MCF 10A (cell line): ENCODE data around the gene IVNS1ABP. TPM values are rescaled to one million over a fixed set of nuclear protein-coding genes. Genes with fewer than 3 reads are reported as not detected.
"Not testable (repeated sequence)": the region's sequence is repeated elsewhere in the genome, so short reads cannot be mapped to it uniquely, and the experiment has no call there.

Experiments used
- BruUV-seq: library from RNA; stranded (reverse); fragments of 400-500 nt; replicated peaks from 2 replicates; lab custom pipeline; 2021; lab: Mats Ljungman, UMichigan
- CTCF ChIA-PET: fragments of 300-600 bp; sonication (Branson Sonifier 250); formaldehyde crosslinking; extraction: SDS; loops from one replicate; lab custom pipeline; 2021; ENCODE audit warnings: antibody characterized with exemption, inconsistent platforms; lab: Yijun Ruan, JAX
- POLR2A ChIA-PET: fragments of 300-600, 350-650 bp; sonication (Branson Sonifier 250); formaldehyde crosslinking; extraction: SDS; loops from one replicate; lab custom pipeline; 2020; ENCODE audit warnings: antibody characterized with exemption, inconsistent platforms; lab: Yijun Ruan, JAX
- DNase-seq: peaks from one replicate; pipeline ENCODE4 v3.0.0-alpha.2; 2018; ENCODE audit not compliant: unreplicated experiment
- H3K27ac Mint-ChIP-seq: one replicate; pipeline ENCODE4 v1.8.0; 2022; ENCODE audit warnings: mild to moderate bottlenecking, low read depth, mixed read lengths; ENCODE audit not compliant: unreplicated experiment
- H3K27me3 Mint-ChIP-seq: one replicate; pipeline ENCODE4 v1.8.0; 2022; ENCODE audit warnings: mixed read lengths; ENCODE audit not compliant: insufficient read depth, unreplicated experiment
- H3K36me3 Mint-ChIP-seq: one replicate; pipeline ENCODE4 v1.8.0; 2022; ENCODE audit warnings: mild to moderate bottlenecking, moderate library complexity, mixed read lengths; ENCODE audit not compliant: insufficient read depth, unreplicated experiment
- H3K4me1 Mint-ChIP-seq: one replicate; pipeline ENCODE4 v1.8.0; 2022; ENCODE audit warnings: mixed read lengths; ENCODE audit not compliant: insufficient read depth, unreplicated experiment
- H3K4me3 Mint-ChIP-seq: one replicate; pipeline ENCODE4 v1.8.0; 2022; ENCODE audit warnings: mild to moderate bottlenecking, moderate library complexity, mixed read lengths; ENCODE audit not compliant: unreplicated experiment
- H3K9me3 Mint-ChIP-seq: one replicate; pipeline ENCODE4 v1.8.0; 2022; ENCODE audit warnings: mixed read lengths; ENCODE audit not compliant: unreplicated experiment
- intact Hi-C: fragments of 100-400 bp; cut with micrococcal nuclease; formaldehyde crosslinking; loops from 2 replicates; pipeline ENCODE4 v1.14.1; 2022
- total RNA-seq: library from RNA; stranded (reverse); gene quantifications from 2 replicates; pipeline ENCODE4 v1.2.3, GENCODE V29; 2022
- TF ChIP-seq, protein P1 (sequence below): fragments of 200-600 bp; IDR thresholded peaks from one replicate; pipeline ENCODE4 v1.8.0; 2022; ENCODE audit warnings: antibody characterized with exemption, mild to moderate bottlenecking; ENCODE audit not compliant: unreplicated experiment

IVNS1ABP gene
- total RNA-seq, 1 experiment from 2014 or later, result 92.0 TPM

DNA sequence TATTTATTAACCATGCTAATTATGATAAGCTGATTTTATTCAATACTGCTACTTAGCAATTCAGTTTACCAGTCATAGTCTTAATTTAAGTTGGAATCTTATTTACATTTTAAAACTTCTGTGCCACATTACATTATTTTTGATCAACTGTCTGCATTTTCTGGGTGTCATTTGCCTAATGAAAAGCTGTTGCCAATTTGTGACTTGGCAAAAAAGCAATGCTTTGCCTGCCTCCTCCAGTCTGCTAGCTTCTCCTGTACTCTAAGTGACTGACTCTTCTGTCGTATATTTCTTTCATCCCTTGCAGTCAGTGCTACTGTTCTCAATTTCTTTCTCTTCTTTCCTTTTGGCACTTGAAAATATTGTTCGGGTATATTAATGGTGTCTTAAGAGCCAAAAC lies 5.6 kb upstream of the IVNS1ABP start:
- H3K4me3 Mint-ChIP-seq, result no peak overlapping the region
- no peak overlapping the region for H3K27ac Mint-ChIP-seq
- no peaks in the 10 kb centered on the region for H3K36me3 Mint-ChIP-seq
- CTCF ChIA-PET, result interaction anchor here (0.7 to 0.9 kb wide), 2 partner anchors 261 to 347 kb away, joined by 3 read pairs; no protein-coding TSS in a partner anchor
- DNase-seq, result no peak
- intact Hi-C loops, result no loop called here
- peaks cover 9% of the 10 kb centered on the region for H3K9me3 Mint-ChIP-seq
- no peaks in the 10 kb centered on the region for H3K27me3 Mint-ChIP-seq
- BruUV-seq, result no TSS peak
- POLR2A ChIA-PET, result interaction anchor here (0.6 to 1.7 kb wide), 3 partner anchors 10 to 356 kb away, joined by 3 to 4 read pairs (median 4); no protein-coding TSS in a partner anchor
- TF ChIP-seq, protein P1, sequence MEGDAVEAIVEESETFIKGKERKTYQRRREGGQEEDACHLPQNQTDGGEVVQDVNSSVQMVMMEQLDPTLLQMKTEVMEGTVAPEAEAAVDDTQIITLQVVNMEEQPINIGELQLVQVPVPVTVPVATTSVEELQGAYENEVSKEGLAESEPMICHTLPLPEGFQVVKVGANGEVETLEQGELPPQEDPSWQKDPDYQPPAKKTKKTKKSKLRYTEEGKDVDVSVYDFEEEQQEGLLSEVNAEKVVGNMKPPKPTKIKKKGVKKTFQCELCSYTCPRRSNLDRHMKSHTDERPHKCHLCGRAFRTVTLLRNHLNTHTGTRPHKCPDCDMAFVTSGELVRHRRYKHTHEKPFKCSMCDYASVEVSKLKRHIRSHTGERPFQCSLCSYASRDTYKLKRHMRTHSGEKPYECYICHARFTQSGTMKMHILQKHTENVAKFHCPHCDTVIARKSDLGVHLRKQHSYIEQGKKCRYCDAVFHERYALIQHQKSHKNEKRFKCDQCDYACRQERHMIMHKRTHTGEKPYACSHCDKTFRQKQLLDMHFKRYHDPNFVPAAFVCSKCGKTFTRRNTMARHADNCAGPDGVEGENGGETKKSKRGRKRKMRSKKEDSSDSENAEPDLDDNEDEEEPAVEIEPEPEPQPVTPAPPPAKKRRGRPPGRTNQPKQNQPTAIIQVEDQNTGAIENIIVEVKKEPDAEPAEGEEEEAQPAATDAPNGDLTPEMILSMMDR, result no peak
- peaks cover 7% of the 10 kb centered on the region for H3K4me1 Mint-ChIP-seq

- H3K36me3 Mint-ChIP-seq, H3K27me3 Mint-ChIP-seq, H3K4me3 Mint-ChIP-seq, H3K9me3 Mint-ChIP-seq, BruUV-seq, H3K4me1 Mint-ChIP-seq, DNase-seq, H3K27ac Mint-ChIP-seq, intact Hi-C loops: not testable (repeated sequence)
- ChIA-PET CTCF (interaction anchor here (0.7 kb wide), 1 partner anchor 260 kb away, joined by 3 read pairs; no protein-coding TSS in a partner anchor), POLR2A (interaction anchor here (0.6 kb wide), 1 partner anchor 357 kb away, joined by 4 read pairs; no protein-coding TSS in a partner anchor)
Observed at GRCh38 chr1:185321653-185322221, 4.7 kb upstream of the IVNS1ABP start.

GRCh38 chr1:185321104-185321503 lies 4.1 kb upstream of the IVNS1ABP start:
- H3K36me3 Mint-ChIP-seq, POLR2A ChIA-PET, BruUV-seq, H3K27ac Mint-ChIP-seq, H3K9me3 Mint-ChIP-seq, intact Hi-C loops, H3K4me1 Mint-ChIP-seq, H3K27me3 Mint-ChIP-seq, H3K4me3 Mint-ChIP-seq, DNase-seq: not testable (repeated sequence)
- CTCF ChIA-PET, result interaction anchor here (0.9 to 1.0 kb wide), 2 partner anchors 275 to 357 kb away, joined by 3 to 5 read pairs; no protein-coding TSS in a partner anchor

GRCh38 chr1:185319139-185319475 lies 2.1 kb upstream of the IVNS1ABP start:
- Mint-ChIP-seq H3K9me3 (peaks cover 9% of the 10 kb centered on the region), H3K4me3 (no peak overlapping the region), H3K36me3 (peaks cover 14% of the 10 kb centered on the region), H3K27ac (no peak overlapping the region), H3K27me3 (no peaks in the 10 kb centered on the region), H3K4me1 (peaks cover 21% of the 10 kb centered on the region)
- intact Hi-C loops, result loop anchor here (5.0 kb wide), 2 partner anchors 162 to 328 kb away; partner anchors contain the start of genes SWT1 and TRMT1L
- BruUV-seq, result no TSS peak
- POLR2A ChIA-PET, result interaction anchor here (0.9 to 5.1 kb wide), 10 partner anchors 9 to 361 kb away, joined by 3 to 74 read pairs (median 13); partner anchors contain the start of genes SWT1 and TRMT1L
- CTCF ChIA-PET, result interaction anchor here (0.6 to 5.9 kb wide), 10 partner anchors 118 to 1816 kb away, joined by 3 to 58 read pairs (median 4); no protein-coding TSS in a partner anchor
- TF ChIP-seq, protein P1, result no peak
- no peak for DNase-seq
